K562 (cell line): Measurements from ENCODE around the gene GSTA5. TPM values are rescaled to one million over a fixed set of nuclear protein-coding genes. Genes with fewer than 3 reads are reported as not detected.
A peak's percentile ranks its signal among the peaks of the same experiment; 100 is the strongest.

ENCODE experiments used
- C11orf30 ChIP-seq: fragments of 450-650 bp; IDR thresholded peaks from 2 replicates; pipeline ENCODE4 v1.6.1; 2016; ENCODE audit warnings: low read depth, mild to moderate bottlenecking
- ELF1 ChIP-seq: fragments of 200-800 bp; sonication (Bioruptor generic); IDR thresholded peaks from 2 replicates; pipeline ENCODE4 v1.6.1; 2016; ENCODE audit warnings: missing genetic modification characterization, missing compliant biosample characterization
- GABPB2 ChIP-seq: fragments of 250-450 bp; sonication (Bioruptor Pico); conservative IDR thresholded peaks from 2 replicates; pipeline ENCODE4 v1.5.1; 2021; ENCODE audit warnings: mild to moderate bottlenecking
- HDAC2 ChIP-seq: fragments of 450-650 bp; IDR thresholded peaks from 2 replicates; pipeline ENCODE4 v1.6.1; 2016; ENCODE audit warnings: mild to moderate bottlenecking
- HDAC3 ChIP-seq: fragments of 450-650 bp; IDR thresholded peaks from 2 replicates; pipeline ENCODE4 v1.6.1; 2018; ENCODE audit warnings: borderline replicate concordance, mild to moderate bottlenecking, moderate library complexity; ENCODE audit not compliant: partially characterized antibody
- HOXB6 ChIP-seq: fragments of 250-450 bp; sonication (Bioruptor Pico); IDR thresholded peaks from 2 replicates; pipeline ENCODE4 v1.5.1; 2022; ENCODE audit warnings: mild to moderate bottlenecking, borderline replicate concordance
- MAFF ChIP-seq: IDR thresholded peaks from 2 replicates; pipeline ENCODE4 v1.6.1; 2012; ENCODE audit warnings: low read length, improper control_type of control experiment
- MCM3 ChIP-seq: fragments of 450-650 bp; IDR thresholded peaks from 2 replicates; pipeline ENCODE4 v1.6.1; 2016
- MTF1 ChIP-seq: fragments of 250-450 bp; sonication (Bioruptor Pico); IDR thresholded peaks from 2 replicates; pipeline ENCODE4 v1.9.0; 2021; ENCODE audit warnings: moderate library complexity, mild to moderate bottlenecking, inconsistent platforms, borderline replicate concordance
- NONO ChIP-seq, 2 experiments: fragments of 200-400 bp in 1 of 2; fragments of 450-650 bp in 1 of 2; formaldehyde crosslinking in 1 of 2; IDR thresholded peaks; 2 replicates each; pipeline ENCODE4 v1.6.1; 2017; ENCODE audit warnings: low read depth in 2 of 2, mild to moderate bottlenecking in 2 of 2, moderate library complexity in 2 of 2, low read length in 1 of 2
- NR2C2 ChIP-seq, 2 experiments: fragments of 200-800 bp in 1 of 2; sonication (Bioruptor generic) in 1 of 2; sonication (generic) in 1 of 2; formaldehyde crosslinking in 1 of 2; IDR thresholded peaks; 2 replicates each; pipeline versions ENCODE4 v1.6.1 to v1.8.0; 2016 to 2022; ENCODE audit warnings: mild to moderate bottlenecking in 1 of 2, missing compliant biosample characterization in 1 of 2, missing genetic modification characterization in 1 of 2, missing genetic modification reagents in 1 of 2
- RBM15 ChIP-seq: fragments of 200-400 bp; formaldehyde crosslinking; IDR thresholded peaks from 2 replicates; pipeline ENCODE4 v1.6.1; 2018; ENCODE audit warnings: mild to moderate bottlenecking, low read length, moderate library complexity; ENCODE audit not compliant: insufficient read depth
- RBM25 ChIP-seq: fragments of 200-400 bp; formaldehyde crosslinking; IDR thresholded peaks from 2 replicates; pipeline ENCODE4 v1.6.1; 2018; ENCODE audit warnings: low read length, low read depth, moderate library complexity; ENCODE audit not compliant: severe bottlenecking
- RFX1 ChIP-seq: fragments of 450-650 bp; IDR thresholded peaks from 2 replicates; pipeline ENCODE4 v1.6.1; 2016; ENCODE audit warnings: mild to moderate bottlenecking, moderate library complexity
- RNF2 ChIP-seq: sonication (generic); IDR thresholded peaks from 2 replicates; pipeline ENCODE4 v1.6.1; 2016
- SMAD4 ChIP-seq: fragments of 250-450 bp; sonication (Bioruptor Pico); conservative IDR thresholded peaks from 2 replicates; pipeline ENCODE4 v1.8.0; 2021; ENCODE audit warnings: inconsistent platforms, mild to moderate bottlenecking, moderate library complexity
- SUPT5H ChIP-seq: fragments of 450-650 bp; IDR thresholded peaks from 2 replicates; pipeline ENCODE4 v1.6.1; 2016
- THRB ChIP-seq: fragments of 450-650 bp; formaldehyde crosslinking; conservative IDR thresholded peaks from 2 replicates; pipeline ENCODE4 v1.4.0; 2022; ENCODE audit warnings: mild to moderate bottlenecking, missing genetic modification characterization
- ZKSCAN1 ChIP-seq: fragments of 150-350 bp; IDR thresholded peaks from 2 replicates; pipeline ENCODE4 v1.6.1; 2016; ENCODE audit warnings: low read depth, low read length
- ZNF23 ChIP-seq: fragments of 250-450 bp; sonication (Bioruptor Pico); IDR thresholded peaks from 2 replicates; pipeline ENCODE4 v1.4.0; 2020; ENCODE audit warnings: mild to moderate bottlenecking
- ZNF384 ChIP-seq: IDR thresholded peaks from 2 replicates; pipeline ENCODE4 v1.6.1; 2012; ENCODE audit warnings: low read depth, low read length, improper control_type of control experiment
- polyA plus RNA-seq, 8 experiments: library from polyadenylated mRNA; depleted of rRNA in 4 of 8; stranded (reverse) in 5 of 8; unstranded in 3 of 8; fragments of >200 nt; fragmentation: Nextera tagmentation in 2 of 8; fragmentation: Illumina TruSeq in 1 of 8; extraction: Ambion mirVana in 2 of 8; extraction: Trizol in 1 of 8; gene quantifications; 2 replicates each; pipeline versions ENCODE4 v1.2.1 to v1.2.3, GENCODE V29; 2011 to 2014; ENCODE audit warnings: inconsistent platforms in 1 of 8, missing spikeins in 1 of 8
- total RNA-seq, 7 experiments: library from RNA; depleted of rRNA in 6 of 7; stranded (reverse); fragments of >200 nt in 6 of 7; fragmentation: Illumina TruSeq in 2 of 7; extraction: Trizol in 2 of 7; gene quantifications; 2 replicates each; pipeline versions ENCODE4 v1.2.1 to v1.2.3, GENCODE V29; 2011 to 2021; ENCODE audit warnings: low replicate concordance in 1 of 7
- TF ChIP-seq, protein P1 (sequence below): fragments of 250-450 bp; sonication (Bioruptor Pico); IDR thresholded peaks from 2 replicates; pipeline ENCODE4 v1.4.0; 2020; ENCODE audit warnings: mild to moderate bottlenecking, moderate library complexity
- TF ChIP-seq, protein P2 (sequence below), 2 experiments: fragments of 200-800 bp in 1 of 2; sonication (Bioruptor generic) in 1 of 2; sonication (generic) in 1 of 2; formaldehyde crosslinking in 1 of 2; IDR thresholded peaks in 1 of 2; conservative IDR thresholded peaks in 1 of 2; 2 replicates each; pipeline versions ENCODE4 v1.5.0 to v1.6.1; 2016 to 2020; ENCODE audit warnings: missing compliant biosample characterization in 1 of 2, missing genetic modification characterization in 1 of 2, missing genetic modification reagents in 1 of 2

GSTA5 gene
- total and polyA plus RNA-seq, 9 of the 15 experiments (the other 6 are each of a cell fraction or from before 2014, with no cell fraction given): not detected

- no peak for TF ChIP-seq HDAC2
- TF ChIP-seq RNF2: no peak
- no peak for TF ChIP-seq NR2C2 (CRISPR knock-in tag; IDR thresholded peaks at IDR 0.05)
- TF ChIP-seq NR2C2 (tag; IDR thresholded peaks at IDR 0.05): no peak; the same call in 1 of the 2 replicates
- 0 out of 2 replicates have a peak, but pooled peaks have one; percentile 30 for TF ChIP-seq SMAD4 (CRISPR knock-in tag)
- peak; percentile 22 for TF ChIP-seq RBM25
- TF ChIP-seq, protein P1, sequence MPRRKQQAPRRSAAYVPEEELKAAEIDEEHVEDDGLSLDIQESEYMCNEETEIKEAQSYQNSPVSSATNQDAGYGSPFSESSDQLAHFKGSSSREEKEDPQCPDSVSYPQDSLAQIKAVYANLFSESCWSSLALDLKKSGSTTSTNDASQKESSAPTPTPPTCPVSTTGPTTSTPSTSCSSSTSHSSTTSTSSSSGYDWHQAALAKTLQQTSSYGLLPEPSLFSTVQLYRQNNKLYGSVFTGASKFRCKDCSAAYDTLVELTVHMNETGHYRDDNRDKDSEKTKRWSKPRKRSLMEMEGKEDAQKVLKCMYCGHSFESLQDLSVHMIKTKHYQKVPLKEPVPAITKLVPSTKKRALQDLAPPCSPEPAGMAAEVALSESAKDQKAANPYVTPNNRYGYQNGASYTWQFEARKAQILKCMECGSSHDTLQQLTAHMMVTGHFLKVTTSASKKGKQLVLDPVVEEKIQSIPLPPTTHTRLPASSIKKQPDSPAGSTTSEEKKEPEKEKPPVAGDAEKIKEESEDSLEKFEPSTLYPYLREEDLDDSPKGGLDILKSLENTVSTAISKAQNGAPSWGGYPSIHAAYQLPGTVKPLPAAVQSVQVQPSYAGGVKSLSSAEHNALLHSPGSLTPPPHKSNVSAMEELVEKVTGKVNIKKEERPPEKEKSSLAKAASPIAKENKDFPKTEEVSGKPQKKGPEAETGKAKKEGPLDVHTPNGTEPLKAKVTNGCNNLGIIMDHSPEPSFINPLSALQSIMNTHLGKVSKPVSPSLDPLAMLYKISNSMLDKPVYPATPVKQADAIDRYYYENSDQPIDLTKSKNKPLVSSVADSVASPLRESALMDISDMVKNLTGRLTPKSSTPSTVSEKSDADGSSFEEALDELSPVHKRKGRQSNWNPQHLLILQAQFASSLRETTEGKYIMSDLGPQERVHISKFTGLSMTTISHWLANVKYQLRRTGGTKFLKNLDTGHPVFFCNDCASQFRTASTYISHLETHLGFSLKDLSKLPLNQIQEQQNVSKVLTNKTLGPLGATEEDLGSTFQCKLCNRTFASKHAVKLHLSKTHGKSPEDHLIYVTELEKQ: no peak
- peak; percentile 45 for TF ChIP-seq ELF1 (tag)
- no peak for TF ChIP-seq ZNF384
- TF ChIP-seq, protein P2, sequence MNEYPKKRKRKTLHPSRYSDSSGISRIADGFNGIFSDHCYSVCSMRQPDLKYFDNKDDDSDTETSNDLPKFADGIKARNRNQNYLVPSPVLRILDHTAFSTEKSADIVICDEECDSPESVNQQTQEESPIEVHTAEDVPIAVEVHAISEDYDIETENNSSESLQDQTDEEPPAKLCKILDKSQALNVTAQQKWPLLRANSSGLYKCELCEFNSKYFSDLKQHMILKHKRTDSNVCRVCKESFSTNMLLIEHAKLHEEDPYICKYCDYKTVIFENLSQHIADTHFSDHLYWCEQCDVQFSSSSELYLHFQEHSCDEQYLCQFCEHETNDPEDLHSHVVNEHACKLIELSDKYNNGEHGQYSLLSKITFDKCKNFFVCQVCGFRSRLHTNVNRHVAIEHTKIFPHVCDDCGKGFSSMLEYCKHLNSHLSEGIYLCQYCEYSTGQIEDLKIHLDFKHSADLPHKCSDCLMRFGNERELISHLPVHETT (CRISPR knock-in tag; conservative IDR thresholded peaks at IDR 0.05 in 1 of 2, IDR thresholded peaks at IDR 0.05 in 1 of 2): no peak
- TF ChIP-seq ZNF23 (CRISPR knock-in tag): no peak
- no peak for TF ChIP-seq MTF1 (CRISPR knock-in tag)
- TF ChIP-seq RFX1: no peak
- 0 out of 2 replicates have a peak, but pooled peaks have one; percentile 11 for TF ChIP-seq THRB (CRISPR knock-in tag)
- no peak for TF ChIP-seq MCM3
- TF ChIP-seq C11orf30: no peak
- TF ChIP-seq HOXB6 (CRISPR knock-in tag): no peak
- no peak for TF ChIP-seq NONO (IDR thresholded peaks at IDR 0.05; ENCODE audit: low read depth in 2 of 2, low read length in 1 of 2)
- TF ChIP-seq GABPB2 (CRISPR knock-in tag): no peak
- peak; percentile 94 for TF ChIP-seq ZKSCAN1
- no peak for TF ChIP-seq RBM15
- no peak for TF ChIP-seq HDAC3
- TF ChIP-seq SUPT5H: no peak
- TF ChIP-seq MAFF: no peak
Observed at GRCh38 chr6:52881996-52882841, 41.6 kb upstream of the GSTA5 start (continued).
